Mesodermal cell (in vitro differentiated cells): Measurements from ENCODE around the gene DHRS12.

Experiments used
- H3K27ac ChIP-seq: 2 replicates; pipeline ENCODE4 v1.7.0; 2013; ENCODE audit warnings: mild to moderate bottlenecking, low read depth, low read length, moderate library complexity; ENCODE audit not compliant: severe bottlenecking
- H3K36me3 ChIP-seq: 2 replicates; pipeline ENCODE4 v1.7.1; 2013; ENCODE audit warnings: mild to moderate bottlenecking, low read length, moderate library complexity; ENCODE audit not compliant: control insufficient read depth, insufficient read depth
- H3K4me1 ChIP-seq: one replicate; pipeline ENCODE4 v1.7.1; 2013; ENCODE audit warnings: mild to moderate bottlenecking, low read length; ENCODE audit not compliant: insufficient read depth, control insufficient read depth, poor library complexity, severe bottlenecking
- H3K4me3 ChIP-seq: 2 replicates; pipeline ENCODE4 v1.7.0; 2013; ENCODE audit warnings: low read length, control low read depth, mild to moderate bottlenecking; ENCODE audit not compliant: insufficient read depth, poor library complexity, severe bottlenecking; ENCODE audit errors: extremely low read depth
- H3K9me3 ChIP-seq: 2 replicates; pipeline ENCODE4 v1.7.1; 2013; ENCODE audit warnings: mild to moderate bottlenecking, low read length, moderate library complexity; ENCODE audit not compliant: control insufficient read depth
- WGBS, 2 experiments: methylation state at CpG; one replicate each; pipeline ENCODE4 v1.1.5; 2013; ENCODE audit warnings: missing lambda C conversion rate in 2 of 2; ENCODE audit not compliant: insufficient coverage in 2 of 2; 5-methylcytosine and 5-hydroxymethylcytosine counted together

DHRS12 gene

GRCh38 chr13:51839711-51840540 is 36.0 kb upstream of the DHRS12 start:
- WGBS, 2 experiments, result 96 to 98% methylated on average over 8 of the region's 10 CpGs
- Histone ChIP-seq H3K9me3 (no peaks in the 10 kb centered on the region), H3K36me3 (no peaks in the 10 kb centered on the region), H3K4me1 (peaks cover 5% of the 10 kb centered on the region), H3K4me3 (no peak overlapping the region), H3K27ac (no peak overlapping the region)

- H3K9me3 ChIP-seq, result no peaks in the 10 kb centered on the region
- 83 to 87% methylated on average over 1 to 3 of the region's 8 CpGs for WGBS, 2 experiments
- H3K4me3 ChIP-seq, result no peak overlapping the region
- peaks cover 2% of the 10 kb centered on the region for H3K4me1 ChIP-seq
- H3K36me3 ChIP-seq, result no peaks in the 10 kb centered on the region
- H3K27ac ChIP-seq, result no peak overlapping the region
These were observed 34.4 kb upstream of the DHRS12 start for GRCh38 chr13:51838240-51838846.

- Histone ChIP-seq H3K27ac (no peak overlapping the region), H3K9me3 (no peaks in the 10 kb centered on the region), H3K4me3 (no peak overlapping the region), H3K4me1 (peaks cover 2% of the 10 kb centered on the region), H3K36me3 (no peaks in the 10 kb centered on the region)
- 87 to 93% methylated on average over 2 to 3 of the region's 3 CpGs for WGBS, 2 experiments
These were observed 33.1 kb upstream of the DHRS12 start for GRCh38 chr13:51837016-51837415.

- H3K27ac ChIP-seq, result no peak overlapping the region
- peaks cover 2% of the 10 kb centered on the region for H3K4me1 ChIP-seq
- no peaks in the 10 kb centered on the region for H3K36me3 ChIP-seq
- 80 to 86% methylated on average over 2 to 5 of the region's 7 CpGs for WGBS, 2 experiments
- H3K4me3 ChIP-seq, result no peak overlapping the region
- H3K9me3 ChIP-seq, result no peaks in the 10 kb centered on the region
These were observed 30.7 kb upstream of the DHRS12 start for GRCh38 chr13:51834581-51835171.

- WGBS, 2 experiments, result 87 to 95% methylated on average over 6 to 8 of the region's 10 CpGs
- Histone ChIP-seq H3K9me3 (no peaks in the 10 kb centered on the region), H3K27ac (no peak overlapping the region), H3K4me3 (no peak overlapping the region), H3K4me1 (peaks cover 2% of the 10 kb centered on the region), H3K36me3 (no peaks in the 10 kb centered on the region)
These were observed 30.0 kb upstream of the DHRS12 start for GRCh38 chr13:51833980-51834379.

- Histone ChIP-seq H3K36me3 (no peaks in the 10 kb centered on the region), H3K4me3 (no peak overlapping the region), H3K27ac (no peak overlapping the region), H3K4me1 (no peaks in the 10 kb centered on the region), H3K9me3 (no peaks in the 10 kb centered on the region)
- WGBS, 2 experiments, result 87 to 95% methylated on average over 5 of the region's 6 CpGs
These were observed 28.6 kb upstream of the DHRS12 start for GRCh38 chr13:51832471-51833152.

- H3K9me3 ChIP-seq, result no peaks in the 10 kb centered on the region
- no peak overlapping the region for H3K27ac ChIP-seq
- H3K36me3 ChIP-seq, result no peaks in the 10 kb centered on the region
- no peak overlapping the region for H3K4me3 ChIP-seq
- no peaks in the 10 kb centered on the region for H3K4me1 ChIP-seq
- 83 to 94% methylated on average over 3 to 4 of the region's 5 CpGs for WGBS, 2 experiments
These were observed 27.6 kb upstream of the DHRS12 start for GRCh38 chr13:51831519-51831918.

GRCh38 chr13:51829568-51829899 is 25.6 kb upstream of the DHRS12 start:
- Histone ChIP-seq H3K27ac (no peak overlapping the region), H3K9me3 (no peaks in the 10 kb centered on the region), H3K4me3 (no peak overlapping the region), H3K4me1 (no peaks in the 10 kb centered on the region), H3K36me3 (no peaks in the 10 kb centered on the region)
- WGBS, 2 experiments, result 89 to 93% methylated on average over 2 of the region's 2 CpGs

GRCh38 chr13:51828730-51829567 is 25.0 kb upstream of the DHRS12 start:
- Histone ChIP-seq H3K27ac (no peak overlapping the region), H3K4me3 (no peak overlapping the region), H3K4me1 (no peaks in the 10 kb centered on the region), H3K9me3 (no peaks in the 10 kb centered on the region), H3K36me3 (no peaks in the 10 kb centered on the region)
- 86% methylated on average over 3 of the region's 8 CpGs; no CpG with 5 or more reads in 1 of the 2 experiments for WGBS, 2 experiments

- Histone ChIP-seq H3K4me1 (no peaks in the 10 kb centered on the region), H3K27ac (no peak overlapping the region), H3K4me3 (no peak overlapping the region), H3K36me3 (no peaks in the 10 kb centered on the region), H3K9me3 (no peaks in the 10 kb centered on the region)
- WGBS, 2 experiments, result 91 to 96% methylated on average over 4 of the region's 4 CpGs
These were observed 23.3 kb upstream of the DHRS12 start for GRCh38 chr13:51827254-51827653.
